ENCODE measurements around the gene PDZRN4.

GRCh38 chr12:41556176-41556575 is 368.1 kb downstream of the PDZRN4 start:
- no peak for TF ChIP-seq POLR2A (IDR thresholded peaks at IDR 0.05)
- no peak for TF ChIP-seq CTCF (IDR thresholded peaks at IDR 0.05)
- no peak for TF ChIP-seq POLR2AphosphoS5 (IDR thresholded peaks at IDR 0.05)

All from suprapubic skin (tissue), 4 donors.